Placental epithelial cell (primary cell): Measurements from ENCODE around the gene EMCN. TPM values are rescaled to one million over a fixed set of nuclear protein-coding genes. Genes with fewer than 3 reads are reported as not detected.

Experiments
- total RNA-seq: library from RNA; depleted of rRNA; stranded (reverse); fragments of >200 nt; gene quantifications from 2 replicates; pipeline ENCODE4 v1.2.3, GENCODE V29; 2012

EMCN gene, protein sequence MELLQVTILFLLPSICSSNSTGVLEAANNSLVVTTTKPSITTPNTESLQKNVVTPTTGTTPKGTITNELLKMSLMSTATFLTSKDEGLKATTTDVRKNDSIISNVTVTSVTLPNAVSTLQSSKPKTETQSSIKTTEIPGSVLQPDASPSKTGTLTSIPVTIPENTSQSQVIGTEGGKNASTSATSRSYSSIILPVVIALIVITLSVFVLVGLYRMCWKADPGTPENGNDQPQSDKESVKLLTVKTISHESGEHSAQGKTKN
- total RNA-seq = not detected in 2 replicates

DNA sequence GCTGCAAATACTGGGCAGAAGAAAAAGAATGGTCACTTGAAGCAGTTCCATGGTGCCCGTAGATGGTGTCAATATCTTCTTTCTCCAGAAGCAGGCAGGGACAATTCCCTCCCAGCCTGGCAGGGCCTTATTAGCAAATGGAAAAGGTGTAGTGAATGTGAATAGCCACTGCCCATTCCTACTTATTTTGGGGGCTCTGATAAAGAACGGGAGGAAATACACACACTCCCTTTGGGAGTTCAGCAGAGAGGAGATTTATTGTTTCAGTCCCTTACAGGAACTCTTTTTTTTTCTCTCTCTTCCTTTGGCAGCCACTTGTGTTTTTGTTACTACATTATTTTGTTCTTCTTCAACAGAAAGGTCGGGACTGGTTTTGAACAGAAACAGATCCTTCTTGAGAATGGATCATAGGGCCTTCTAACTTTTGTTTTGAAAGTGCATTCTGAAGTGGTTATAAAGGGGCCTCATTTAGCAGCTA lies at the start of gene EMCN:
EMCN (minus strand) TSS at position 159 of the 478 bp plus-strand sequence; CDS start at position 51, 108 bp downstream.

